Thyroid gland (tissue), 4 donors: ENCODE results near the gene KRT24.

Experiments used
- CTCF ChIP-seq, 6 experiments: fragments of 200-600 bp in 3 of 6; fragments of 450-650 bp in 3 of 6; sonication (generic) in 3 of 6; IDR thresholded peaks; one replicate each; pipeline ENCODE4 v1.5.1; 2016 to 2019; ENCODE audit warnings: antibody characterized with exemption in 6 of 6, mild to moderate bottlenecking in 2 of 6, inconsistent platforms in 1 of 6, moderate library complexity in 1 of 6
- POLR2A ChIP-seq, 2 donors: fragments of 450-650 bp; IDR thresholded peaks; one replicate each; pipeline ENCODE4 v1.6.1; 2017; ENCODE audit warnings: antibody characterized with exemption in 2 of 2, mild to moderate bottlenecking in 2 of 2, moderate library complexity in 1 of 2

- TF ChIP-seq CTCF (IDR thresholded peaks at IDR 0.05) = no peak
- no peak for TF ChIP-seq POLR2A (IDR thresholded peaks at IDR 0.05)
These were observed 37.2 kb downstream of the KRT24 start for GRCh38 chr17:40666331-40666730.
